H1 (cell line): Measurements from ENCODE around the gene CIB2. TPM values are rescaled to one million over a fixed set of nuclear protein-coding genes. Genes with fewer than 3 reads are reported as not detected.

Experiments
- SUZ12 ChIP-seq: fragments of 200-600 bp; sonication (generic); IDR thresholded peaks from 2 replicates; pipeline ENCODE4 v1.6.1; 2012; ENCODE audit warnings: mild to moderate bottlenecking, inconsistent platforms, low read length, moderate library complexity, mixed read lengths
- polyA plus RNA-seq, 7 experiments: library from polyadenylated mRNA; depleted of rRNA in 3 of 7; stranded (reverse) in 5 of 7; unstranded in 2 of 7; fragments of >200 nt in 5 of 7; fragments of 200-250 nt in 2 of 7; gene quantifications; 1 replicate in 5 of 7; 2 replicates in 1 of 7; 4 replicates in 1 of 7; pipeline versions ENCODE4 v1.2.1 to v1.2.3, GENCODE V29; 2011 to 2013; ENCODE audit warnings: missing spikeins in 2 of 7, mixed read lengths in 2 of 7
- total RNA-seq: library from RNA; stranded (reverse); fragmentation: NEBNext Ultra II Directional; extraction: Animal tissue kit (Norgen Biotek cat#: 25700); gene quantifications from 2 replicates; pipeline ENCODE4 v1.2.1, GENCODE V29; 2021
- TF ChIP-seq, protein P1 (sequence below): fragments of 300-600 bp; sonication (generic); IDR thresholded peaks from 2 replicates; pipeline ENCODE4 v1.7.1; 2012; ENCODE audit warnings: low read length, moderate library complexity, mild to moderate bottlenecking, inconsistent platforms; ENCODE audit not compliant: insufficient replicate concordance

The CIB2 gene
- total and polyA plus RNA-seq, 2 of the 8 experiments (the other 6 are each of a cell fraction or from before 2014, with no cell fraction given), result 41.5 to 45.8 TPM

DNA sequence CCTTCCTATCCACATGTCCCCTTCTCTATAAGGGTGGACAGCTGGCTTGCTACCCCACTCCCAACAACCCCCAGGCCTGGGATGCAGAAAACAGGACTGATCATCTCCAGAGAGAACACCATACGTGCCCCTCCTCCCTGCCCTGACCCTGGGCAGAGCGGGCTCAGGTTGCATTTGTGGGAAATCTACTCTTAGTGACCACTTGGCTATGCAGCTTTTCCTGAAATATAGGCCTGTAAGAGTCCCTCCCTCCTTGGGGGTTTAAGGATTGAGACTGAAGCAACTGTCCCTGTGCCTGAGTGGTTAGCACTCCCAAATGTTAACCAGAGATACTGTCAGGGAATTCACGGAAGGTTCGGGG is 27.1 kb downstream of the CIB2 start (continued):
- TF ChIP-seq, protein P1, sequence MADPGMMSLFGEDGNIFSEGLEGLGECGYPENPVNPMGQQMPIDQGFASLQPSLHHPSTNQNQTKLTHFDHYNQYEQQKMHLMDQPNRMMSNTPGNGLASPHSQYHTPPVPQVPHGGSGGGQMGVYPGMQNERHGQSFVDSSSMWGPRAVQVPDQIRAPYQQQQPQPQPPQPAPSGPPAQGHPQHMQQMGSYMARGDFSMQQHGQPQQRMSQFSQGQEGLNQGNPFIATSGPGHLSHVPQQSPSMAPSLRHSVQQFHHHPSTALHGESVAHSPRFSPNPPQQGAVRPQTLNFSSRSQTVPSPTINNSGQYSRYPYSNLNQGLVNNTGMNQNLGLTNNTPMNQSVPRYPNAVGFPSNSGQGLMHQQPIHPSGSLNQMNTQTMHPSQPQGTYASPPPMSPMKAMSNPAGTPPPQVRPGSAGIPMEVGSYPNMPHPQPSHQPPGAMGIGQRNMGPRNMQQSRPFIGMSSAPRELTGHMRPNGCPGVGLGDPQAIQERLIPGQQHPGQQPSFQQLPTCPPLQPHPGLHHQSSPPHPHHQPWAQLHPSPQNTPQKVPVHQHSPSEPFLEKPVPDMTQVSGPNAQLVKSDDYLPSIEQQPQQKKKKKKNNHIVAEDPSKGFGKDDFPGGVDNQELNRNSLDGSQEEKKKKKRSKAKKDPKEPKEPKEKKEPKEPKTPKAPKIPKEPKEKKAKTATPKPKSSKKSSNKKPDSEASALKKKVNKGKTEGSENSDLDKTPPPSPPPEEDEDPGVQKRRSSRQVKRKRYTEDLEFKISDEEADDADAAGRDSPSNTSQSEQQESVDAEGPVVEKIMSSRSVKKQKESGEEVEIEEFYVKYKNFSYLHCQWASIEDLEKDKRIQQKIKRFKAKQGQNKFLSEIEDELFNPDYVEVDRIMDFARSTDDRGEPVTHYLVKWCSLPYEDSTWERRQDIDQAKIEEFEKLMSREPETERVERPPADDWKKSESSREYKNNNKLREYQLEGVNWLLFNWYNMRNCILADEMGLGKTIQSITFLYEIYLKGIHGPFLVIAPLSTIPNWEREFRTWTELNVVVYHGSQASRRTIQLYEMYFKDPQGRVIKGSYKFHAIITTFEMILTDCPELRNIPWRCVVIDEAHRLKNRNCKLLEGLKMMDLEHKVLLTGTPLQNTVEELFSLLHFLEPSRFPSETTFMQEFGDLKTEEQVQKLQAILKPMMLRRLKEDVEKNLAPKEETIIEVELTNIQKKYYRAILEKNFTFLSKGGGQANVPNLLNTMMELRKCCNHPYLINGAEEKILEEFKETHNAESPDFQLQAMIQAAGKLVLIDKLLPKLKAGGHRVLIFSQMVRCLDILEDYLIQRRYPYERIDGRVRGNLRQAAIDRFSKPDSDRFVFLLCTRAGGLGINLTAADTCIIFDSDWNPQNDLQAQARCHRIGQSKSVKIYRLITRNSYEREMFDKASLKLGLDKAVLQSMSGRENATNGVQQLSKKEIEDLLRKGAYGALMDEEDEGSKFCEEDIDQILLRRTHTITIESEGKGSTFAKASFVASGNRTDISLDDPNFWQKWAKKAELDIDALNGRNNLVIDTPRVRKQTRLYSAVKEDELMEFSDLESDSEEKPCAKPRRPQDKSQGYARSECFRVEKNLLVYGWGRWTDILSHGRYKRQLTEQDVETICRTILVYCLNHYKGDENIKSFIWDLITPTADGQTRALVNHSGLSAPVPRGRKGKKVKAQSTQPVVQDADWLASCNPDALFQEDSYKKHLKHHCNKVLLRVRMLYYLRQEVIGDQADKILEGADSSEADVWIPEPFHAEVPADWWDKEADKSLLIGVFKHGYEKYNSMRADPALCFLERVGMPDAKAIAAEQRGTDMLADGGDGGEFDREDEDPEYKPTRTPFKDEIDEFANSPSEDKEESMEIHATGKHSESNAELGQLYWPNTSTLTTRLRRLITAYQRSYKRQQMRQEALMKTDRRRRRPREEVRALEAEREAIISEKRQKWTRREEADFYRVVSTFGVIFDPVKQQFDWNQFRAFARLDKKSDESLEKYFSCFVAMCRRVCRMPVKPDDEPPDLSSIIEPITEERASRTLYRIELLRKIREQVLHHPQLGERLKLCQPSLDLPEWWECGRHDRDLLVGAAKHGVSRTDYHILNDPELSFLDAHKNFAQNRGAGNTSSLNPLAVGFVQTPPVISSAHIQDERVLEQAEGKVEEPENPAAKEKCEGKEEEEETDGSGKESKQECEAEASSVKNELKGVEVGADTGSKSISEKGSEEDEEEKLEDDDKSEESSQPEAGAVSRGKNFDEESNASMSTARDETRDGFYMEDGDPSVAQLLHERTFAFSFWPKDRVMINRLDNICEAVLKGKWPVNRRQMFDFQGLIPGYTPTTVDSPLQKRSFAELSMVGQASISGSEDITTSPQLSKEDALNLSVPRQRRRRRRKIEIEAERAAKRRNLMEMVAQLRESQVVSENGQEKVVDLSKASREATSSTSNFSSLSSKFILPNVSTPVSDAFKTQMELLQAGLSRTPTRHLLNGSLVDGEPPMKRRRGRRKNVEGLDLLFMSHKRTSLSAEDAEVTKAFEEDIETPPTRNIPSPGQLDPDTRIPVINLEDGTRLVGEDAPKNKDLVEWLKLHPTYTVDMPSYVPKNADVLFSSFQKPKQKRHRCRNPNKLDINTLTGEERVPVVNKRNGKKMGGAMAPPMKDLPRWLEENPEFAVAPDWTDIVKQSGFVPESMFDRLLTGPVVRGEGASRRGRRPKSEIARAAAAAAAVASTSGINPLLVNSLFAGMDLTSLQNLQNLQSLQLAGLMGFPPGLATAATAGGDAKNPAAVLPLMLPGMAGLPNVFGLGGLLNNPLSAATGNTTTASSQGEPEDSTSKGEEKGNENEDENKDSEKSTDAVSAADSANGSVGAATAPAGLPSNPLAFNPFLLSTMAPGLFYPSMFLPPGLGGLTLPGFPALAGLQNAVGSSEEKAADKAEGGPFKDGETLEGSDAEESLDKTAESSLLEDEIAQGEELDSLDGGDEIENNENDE, result no peak
- TF ChIP-seq SUZ12, result no peak
